OCI-LY7 (cell line): ENCODE data around the gene AP3S2.

Experiments
- CTCF ChIP-seq: fragments of 200-600 bp; sonication (generic); conservative IDR thresholded peaks from 2 replicates; pipeline ENCODE4 v1.5.1; 2014; ENCODE audit warnings: mild to moderate bottlenecking, antibody characterized with exemption, low read length, moderate library complexity, mixed read lengths
- EZH2phosphoT487 ChIP-seq: fragments of 200-600 bp; sonication (generic); IDR thresholded peaks from 2 replicates; pipeline ENCODE4 v1.6.1; 2018; ENCODE audit warnings: low read depth, borderline replicate concordance, mild to moderate bottlenecking, mixed run types, antibody characterized with exemption, low read length, moderate library complexity, mixed read lengths

- TF ChIP-seq CTCF: no peak
- TF ChIP-seq EZH2phosphoT487: no peak
These were observed 52.5 kb downstream of the AP3S2 start for GRCh38 chr15:89841306-89841705.
